Adrenal gland (tissue), 5 donors: ENCODE results near the gene ASPM.

Experiments used
- POLR2A ChIP-seq, 2 donors: fragments of 450-650 bp; IDR thresholded peaks; one replicate each; pipeline ENCODE4 v1.6.1; 2017; ENCODE audit warnings: antibody characterized with exemption in 2 of 2, mild to moderate bottlenecking in 2 of 2, moderate library complexity in 1 of 2
- TF ChIP-seq, protein P1 (sequence below), 6 experiments: fragments of 450-650 bp in 4 of 6; fragments of 200-600 bp in 2 of 6; sonication (generic) in 1 of 6; IDR thresholded peaks; 1 replicate in 5 of 6; 2 replicates in 1 of 6; pipeline versions ENCODE4 v1.5.1 to v1.8.0; 2016 to 2021; ENCODE audit warnings: antibody characterized with exemption in 6 of 6, mild to moderate bottlenecking in 2 of 6, moderate library complexity in 1 of 6
- donor health status: DM: no; HTN: no; CAD: no.

DNA sequence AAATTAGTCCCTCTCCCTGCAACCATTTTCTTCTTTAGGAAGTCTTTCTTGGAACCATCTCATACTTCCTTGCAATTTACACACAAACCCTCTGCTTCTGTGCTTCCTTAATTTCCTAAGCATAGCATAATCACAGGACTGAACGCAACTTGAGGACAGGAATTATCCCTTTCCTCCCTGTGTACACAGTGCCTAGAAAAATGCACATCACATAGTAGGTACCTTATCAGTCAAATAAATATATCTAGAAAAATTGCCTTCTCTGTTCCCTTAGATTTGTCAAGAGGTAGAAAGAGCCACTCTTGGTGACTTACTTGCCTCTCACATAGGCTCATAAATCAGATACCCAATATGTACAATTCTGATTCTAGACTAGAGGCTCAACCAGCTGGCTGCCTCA is 4.9 kb downstream of the ASPM start:
- TF ChIP-seq, protein P1, sequence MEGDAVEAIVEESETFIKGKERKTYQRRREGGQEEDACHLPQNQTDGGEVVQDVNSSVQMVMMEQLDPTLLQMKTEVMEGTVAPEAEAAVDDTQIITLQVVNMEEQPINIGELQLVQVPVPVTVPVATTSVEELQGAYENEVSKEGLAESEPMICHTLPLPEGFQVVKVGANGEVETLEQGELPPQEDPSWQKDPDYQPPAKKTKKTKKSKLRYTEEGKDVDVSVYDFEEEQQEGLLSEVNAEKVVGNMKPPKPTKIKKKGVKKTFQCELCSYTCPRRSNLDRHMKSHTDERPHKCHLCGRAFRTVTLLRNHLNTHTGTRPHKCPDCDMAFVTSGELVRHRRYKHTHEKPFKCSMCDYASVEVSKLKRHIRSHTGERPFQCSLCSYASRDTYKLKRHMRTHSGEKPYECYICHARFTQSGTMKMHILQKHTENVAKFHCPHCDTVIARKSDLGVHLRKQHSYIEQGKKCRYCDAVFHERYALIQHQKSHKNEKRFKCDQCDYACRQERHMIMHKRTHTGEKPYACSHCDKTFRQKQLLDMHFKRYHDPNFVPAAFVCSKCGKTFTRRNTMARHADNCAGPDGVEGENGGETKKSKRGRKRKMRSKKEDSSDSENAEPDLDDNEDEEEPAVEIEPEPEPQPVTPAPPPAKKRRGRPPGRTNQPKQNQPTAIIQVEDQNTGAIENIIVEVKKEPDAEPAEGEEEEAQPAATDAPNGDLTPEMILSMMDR (IDR thresholded peaks at IDR 0.05) = no peak
- TF ChIP-seq POLR2A (IDR thresholded peaks at IDR 0.05) = no peak
